A549 (cell line): ENCODE results near the gene C2orf78. TPM values are rescaled to one million over a fixed set of nuclear protein-coding genes. Genes with fewer than 3 reads are reported as not detected.
"Not testable (repeated sequence)": the region's sequence is repeated elsewhere in the genome, so short reads cannot be mapped to it uniquely, and the experiment has no call there.

Experiments
- ATAC-seq, 2 experiments: fragments of 200-7000 bp in 1 of 2; fragments of >200 bp in 1 of 2; cut with Nextera tagmentation in 1 of 2; cut with Tn5 transposase in 1 of 2; 3 replicates each; pipeline versions ENCODE4 v1.8.0 to v1.9.1; 2018 to 2020; ENCODE audit warnings: mild to moderate bottlenecking in 1 of 2, moderate library complexity in 1 of 2
- CTCF ChIA-PET: fragments of 300-600 bp; sonication (Branson Sonifier 250); formaldehyde crosslinking; extraction: SDS; loops from one replicate; lab custom pipeline; 2021; ENCODE audit warnings: antibody characterized with exemption, inconsistent platforms; lab: Yijun Ruan, JAX
- POLR2A ChIA-PET: fragments of 350-600 bp; formaldehyde crosslinking; extraction: SDS; loops from one replicate; lab custom pipeline; 2021; ENCODE audit warnings: antibody characterized with exemption, inconsistent platforms; lab: Yijun Ruan, JAX
- DNase-seq, 2 experiments: peaks; one replicate each; pipeline versions ENCODE4 v3.0.0 to v3.0.0-alpha.2; 2011 to 2016; ENCODE audit warnings: low read depth in 1 of 2, low spot score in 1 of 2
- FAIRE-seq: peaks from 2 replicates; lab custom pipeline; 2011; peaks lifted over from hg19 to GRCh38; lab: Jason Lieb, UNC
- H3K27ac ChIP-seq, 2 experiments: fragments of >200 bp; sonication (Bioruptor Twin); formaldehyde crosslinking; 3 replicates each; pipeline ENCODE4 v1.5.1; 2016 to 2017
- H3K4me1 ChIP-seq: fragments of >200 bp; sonication (Bioruptor Twin); formaldehyde crosslinking; 3 replicates; pipeline ENCODE4 v1.6.1; 2016
- H3K4me2 ChIP-seq: fragments of >200 bp; sonication (Bioruptor Twin); formaldehyde crosslinking; 3 replicates; pipeline ENCODE4 v1.6.1; 2016
- H3K4me3 ChIP-seq: fragments of >200 bp; sonication (Bioruptor Twin); formaldehyde crosslinking; 3 replicates; pipeline ENCODE4 v1.5.1; 2016
- H3K9me3 ChIP-seq: fragments of >200 bp; sonication (Bioruptor Twin); formaldehyde crosslinking; 3 replicates; pipeline ENCODE4 v1.6.1; 2016
- BHLHE40 ChIP-seq: IDR thresholded peaks from 2 replicates; pipeline ENCODE4 v1.6.1; 2012; ENCODE audit warnings: low read depth, low read length, inconsistent platforms
- CBX8 ChIP-seq: fragments of 200-600 bp; sonication (generic); IDR thresholded peaks from 2 replicates; pipeline ENCODE4 v1.6.1; 2016
- CEBPB ChIP-seq, 2 experiments: fragments of >200 bp in 1 of 2; sonication (Bioruptor Twin) in 1 of 2; formaldehyde crosslinking in 1 of 2; IDR thresholded peaks; 2 replicates each; pipeline ENCODE4 v1.6.1; 2012 to 2016
- E2F6 ChIP-seq: IDR thresholded peaks from 2 replicates; pipeline ENCODE4 v1.6.1; 2012; ENCODE audit warnings: low read depth, borderline replicate concordance
- EHF ChIP-seq: fragments of 250-450 bp; sonication (Bioruptor Pico); IDR thresholded peaks from 2 replicates; pipeline ENCODE4 v1.5.0; 2020; ENCODE audit warnings: mild to moderate bottlenecking
- EHMT2 ChIP-seq: fragments of 200-600 bp; sonication (generic); IDR thresholded peaks from 2 replicates; pipeline ENCODE4 v1.6.1; 2016; ENCODE audit warnings: antibody characterized with exemption, low read depth, mild to moderate bottlenecking, moderate library complexity
- GATA3 ChIP-seq: IDR thresholded peaks from 2 replicates; pipeline ENCODE4 v1.6.1; 2012; ENCODE audit warnings: borderline replicate concordance
- HES2 ChIP-seq: fragments of >200 bp; sonication (Bioruptor Twin); formaldehyde crosslinking; IDR thresholded peaks from 2 replicates; pipeline ENCODE4 v1.6.1; 2016
- HMGXB4 ChIP-seq: fragments of 250-450 bp; sonication (Bioruptor Pico); IDR thresholded peaks from 2 replicates; pipeline ENCODE4 v1.5.0; 2021; ENCODE audit warnings: mild to moderate bottlenecking, moderate library complexity, borderline replicate concordance
- KDM1A ChIP-seq: fragments of 200-600 bp; sonication (generic); IDR thresholded peaks from 2 replicates; pipeline ENCODE4 v1.6.1; 2016; ENCODE audit warnings: low read depth, mild to moderate bottlenecking
- KDM5A ChIP-seq: fragments of 200-600 bp; sonication (generic); IDR thresholded peaks from 2 replicates; pipeline ENCODE4 v1.6.1; 2016; ENCODE audit warnings: antibody characterized with exemption, mild to moderate bottlenecking
- MYC ChIP-seq: IDR thresholded peaks from 2 replicates; pipeline ENCODE4 v1.6.1; 2012; ENCODE audit warnings: mild to moderate bottlenecking, inconsistent platforms, low read length, improper control_type of control experiment, borderline replicate concordance
- NFE2L2 ChIP-seq: fragments of 150-350 bp; conservative IDR thresholded peaks from 2 replicates; pipeline ENCODE4 v1.6.1; 2014; ENCODE audit warnings: low read length
- NPAS2 ChIP-seq: fragments of 250-450 bp; sonication (Bioruptor Pico); IDR thresholded peaks from 2 replicates; pipeline ENCODE4 v1.8.0; 2022; ENCODE audit warnings: mild to moderate bottlenecking, moderate library complexity, borderline replicate concordance
- PBX3 ChIP-seq: IDR thresholded peaks from 2 replicates; pipeline ENCODE4 v1.6.1; 2012
- RCOR1 ChIP-seq: fragments of 150-350 bp; IDR thresholded peaks from 2 replicates; pipeline ENCODE4 v1.6.1; 2014; ENCODE audit warnings: antibody characterized with exemption, low read length, low read depth
- SMC3 ChIP-seq: fragments of >200 bp; sonication (Bioruptor Twin); formaldehyde crosslinking; IDR thresholded peaks from 3 replicates; pipeline ENCODE4 v1.6.1; 2018; ENCODE audit warnings: inconsistent platforms
- ZC3H11A ChIP-seq: fragments of 450-650 bp; IDR thresholded peaks from 2 replicates; pipeline ENCODE4 v1.6.1; 2014; ENCODE audit warnings: antibody characterized with exemption, mild to moderate bottlenecking
- WGBS: methylation state at CpG from one replicate; pipeline ENCODE4 v1.1.6; 2017; ENCODE audit errors: missing lambda C conversion rate; 5-methylcytosine and 5-hydroxymethylcytosine counted together
- polyA plus RNA-seq, 4 experiments: library from polyadenylated mRNA; depleted of rRNA in 3 of 4; stranded (reverse); fragments of >200 nt; fragmentation: RNase III in 1 of 4; extraction: RNeasy Plus Mini Kit Qiagen cat#74134 plus additional on column Dnase treatment in 1 of 4; gene quantifications; 2 replicates in 3 of 4; 3 replicates in 1 of 4; pipeline ENCODE4 v1.2.3, GENCODE V29; 2011 to 2017

Gene C2orf78
- polyA plus RNA-seq, 2 of the 4 experiments (the other 2 are of a cell fraction) = not detected

- FAIRE-seq (no peak), DNase-seq (no peak), ATAC-seq (peak in 1 of 2 experiments; percentile 40; a peak in 2 of 6 replicates)
- 90% methylated on average over 11 of the region's 11 CpGs for WGBS
- TF ChIP-seq MYC (no peak), KDM1A (no peak), BHLHE40 (no peak), RCOR1 (no peak), GATA3 (no peak), NFE2L2 (no peak), SMC3 (no peak), E2F6 (no peak), ZC3H11A (no peak), NPAS2 (CRISPR knock-in tag) (no peak), KDM5A (no peak)
- Histone ChIP-seq H3K4me2 (no peak overlapping the region), H3K4me1 (no peaks in the 10 kb centered on the region), H3K4me3 (no peak overlapping the region), H3K27ac (no peak overlapping the region), H3K9me3 (no peaks in the 10 kb centered on the region)
- POLR2A ChIA-PET = interaction anchor here (1.2 kb wide), 1 partner anchor 9 kb away, joined by 4 read pairs; the partner anchor contains the start of gene TPRKB
- CTCF ChIA-PET = no interaction called here
Observed at GRCh38 chr2:73746015-73746876, 37.7 kb upstream of the C2orf78 start.

- no peak for DNase-seq
- Histone ChIP-seq H3K4me2 (no peak overlapping the region), H3K4me1 (no peaks in the 10 kb centered on the region), H3K27ac (no peak overlapping the region), H3K4me3 (no peak overlapping the region), H3K9me3 (no peaks in the 10 kb centered on the region)
- no peak for FAIRE-seq
- WGBS = 90% methylated on average over 3 of the region's 3 CpGs
- no peak for ATAC-seq
- POLR2A ChIA-PET = interaction anchor here (1.2 kb wide), 1 partner anchor 10 kb away, joined by 4 read pairs; the partner anchor contains the start of gene TPRKB
- CTCF ChIA-PET = interaction anchor here (0.6 kb wide), 1 partner anchor 28 kb away, joined by 3 read pairs; no protein-coding TSS in a partner anchor
- no peak for TF ChIP-seq CBX8
- TF ChIP-seq EHF (CRISPR knock-in tag) = no peak
Observed at GRCh38 chr2:73746877-73747208, 37.1 kb upstream of the C2orf78 start.

- H3K27ac ChIP-seq = no peak overlapping the region
- WGBS = 83% methylated on average over 2 of the region's 2 CpGs
- no peak overlapping the region for H3K4me3 ChIP-seq
- DNase-seq (no peak), ATAC-seq (no peak), FAIRE-seq (no peak)
- no peak for TF ChIP-seq PBX3
- TF ChIP-seq KDM1A = no peak
- TF ChIP-seq NFE2L2 = no peak
- no peak for TF ChIP-seq RCOR1
- no peak for TF ChIP-seq EHMT2
- no peak for TF ChIP-seq GATA3
- TF ChIP-seq CEBPB (IDR thresholded peaks at IDR 0.05) = no peak
- TF ChIP-seq HMGXB4 (CRISPR knock-in tag) = no peak
- no peak for TF ChIP-seq CBX8
- TF ChIP-seq MYC = no peak
- TF ChIP-seq HES2 = no peak
- no peak for TF ChIP-seq ZC3H11A
- POLR2A ChIA-PET = interaction anchor here (1.2 kb wide), 1 partner anchor 9 kb away, joined by 3 read pairs; no protein-coding TSS in a partner anchor
- H3K9me3 ChIP-seq = peaks cover 2% of the 10 kb centered on the region; the same call in 2 of the 3 replicates
- H3K4me2 ChIP-seq = no peak overlapping the region
- CTCF ChIA-PET = interaction anchor here (0.5 to 1.5 kb wide), 6 partner anchors 10 to 417 kb away, joined by 3 to 4 read pairs (median 3); no protein-coding TSS in a partner anchor
- no peaks in the 10 kb centered on the region for H3K4me1 ChIP-seq
Observed at GRCh38 chr2:73749314-73749713, 34.7 kb upstream of the C2orf78 start.

GRCh38 chr2:73754332-73754731, 29.7 kb upstream of the C2orf78 start:
- CTCF ChIA-PET = interaction anchor here (1.9 kb wide), 1 partner anchor 10 kb away, joined by 8 read pairs; no protein-coding TSS in a partner anchor
- H3K4me1 ChIP-seq, POLR2A ChIA-PET, DNase-seq, FAIRE-seq, H3K9me3 ChIP-seq, ATAC-seq, H3K4me2 ChIP-seq, H3K4me3 ChIP-seq, H3K27ac ChIP-seq: not testable (repeated sequence)
- 92% methylated on average over 7 of the region's 7 CpGs for WGBS
